DND-41 (cell line): ENCODE measurements around the gene MASP1.

ENCODE experiments used
- CTCF ChIP-seq: IDR thresholded peaks from 2 replicates; pipeline ENCODE4 v1.5.1; 2012; ENCODE audit warnings: borderline replicate concordance, low read length, moderate library complexity, mild to moderate bottlenecking; ENCODE audit not compliant: poor library complexity, severe bottlenecking; ENCODE audit errors: extremely low read depth
- EZH2 ChIP-seq: IDR thresholded peaks from 3 replicates; pipeline ENCODE4 v1.6.1; 2012; ENCODE audit warnings: borderline replicate concordance, low read depth, mild to moderate bottlenecking, moderate library complexity, low read length, inconsistent platforms; ENCODE audit not compliant: severe bottlenecking

- TF ChIP-seq CTCF, result no peak
- TF ChIP-seq EZH2, result no peak
Measured at GRCh38 chr3:187264021-187264420, 27.5 kb downstream of the MASP1 start.
